Transverse colon (tissue), 3 donors: Measurements from ENCODE around the gene LEMD1.

Experiments
- CTCF ChIP-seq, 5 experiments: fragments of 200-600 bp in 3 of 5; fragments of 450-650 bp in 2 of 5; sonication (generic) in 3 of 5; IDR thresholded peaks; 1 replicate in 2 of 5; 2 replicates in 3 of 5; pipeline ENCODE4 v1.5.1; 2016 to 2017; ENCODE audit warnings: antibody characterized with exemption in 5 of 5, inconsistent platforms in 3 of 5, mild to moderate bottlenecking in 2 of 5, moderate library complexity in 1 of 5
- POLR2A ChIP-seq: fragments of 450-650 bp; IDR thresholded peaks from one replicate; pipeline ENCODE4 v1.6.1; 2016; ENCODE audit warnings: antibody characterized with exemption, mild to moderate bottlenecking, moderate library complexity

DNA sequence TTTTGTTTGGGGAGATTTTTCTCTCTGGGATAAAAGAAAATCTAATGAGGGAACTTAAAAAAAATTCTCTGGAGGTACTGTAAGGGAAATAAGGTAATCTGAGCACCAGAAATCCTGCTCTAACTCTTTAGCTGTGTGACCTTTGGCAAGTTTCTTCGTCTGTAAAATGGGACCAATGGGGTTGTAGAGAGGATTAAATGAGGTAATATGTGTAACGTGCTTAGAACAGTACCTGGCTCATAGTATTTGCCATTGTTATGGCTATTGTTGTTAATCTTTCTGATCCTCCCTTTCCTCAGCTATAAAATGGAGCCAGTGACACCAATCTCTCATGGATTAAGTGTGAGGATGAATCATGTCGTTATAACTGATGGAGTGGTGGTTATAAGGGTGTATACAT, 64.3 kb downstream of the LEMD1 start:
- TF ChIP-seq POLR2A (no peak), CTCF (IDR thresholded peaks at IDR 0.05) (no peak)
